Lower leg skin (tissue), 3 donors: Measurements from ENCODE around the gene AK5.

Experiments used
- POLR2A ChIP-seq, 2 donors: fragments of 450-650 bp; IDR thresholded peaks; one replicate each; pipeline ENCODE4 v1.6.1; 2016 to 2017; ENCODE audit warnings: antibody characterized with exemption in 2 of 2, mild to moderate bottlenecking in 1 of 2, moderate library complexity in 1 of 2
- TF ChIP-seq, protein P1 (sequence below), 3 donors: fragments of 450-650 bp; IDR thresholded peaks; one replicate each; pipeline ENCODE4 v1.5.1; 2016; ENCODE audit warnings: antibody characterized with exemption in 3 of 3, mild to moderate bottlenecking in 3 of 3, moderate library complexity in 2 of 3

- TF ChIP-seq, protein P1, sequence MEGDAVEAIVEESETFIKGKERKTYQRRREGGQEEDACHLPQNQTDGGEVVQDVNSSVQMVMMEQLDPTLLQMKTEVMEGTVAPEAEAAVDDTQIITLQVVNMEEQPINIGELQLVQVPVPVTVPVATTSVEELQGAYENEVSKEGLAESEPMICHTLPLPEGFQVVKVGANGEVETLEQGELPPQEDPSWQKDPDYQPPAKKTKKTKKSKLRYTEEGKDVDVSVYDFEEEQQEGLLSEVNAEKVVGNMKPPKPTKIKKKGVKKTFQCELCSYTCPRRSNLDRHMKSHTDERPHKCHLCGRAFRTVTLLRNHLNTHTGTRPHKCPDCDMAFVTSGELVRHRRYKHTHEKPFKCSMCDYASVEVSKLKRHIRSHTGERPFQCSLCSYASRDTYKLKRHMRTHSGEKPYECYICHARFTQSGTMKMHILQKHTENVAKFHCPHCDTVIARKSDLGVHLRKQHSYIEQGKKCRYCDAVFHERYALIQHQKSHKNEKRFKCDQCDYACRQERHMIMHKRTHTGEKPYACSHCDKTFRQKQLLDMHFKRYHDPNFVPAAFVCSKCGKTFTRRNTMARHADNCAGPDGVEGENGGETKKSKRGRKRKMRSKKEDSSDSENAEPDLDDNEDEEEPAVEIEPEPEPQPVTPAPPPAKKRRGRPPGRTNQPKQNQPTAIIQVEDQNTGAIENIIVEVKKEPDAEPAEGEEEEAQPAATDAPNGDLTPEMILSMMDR (IDR thresholded peaks at IDR 0.05), result no peak
- TF ChIP-seq POLR2A (IDR thresholded peaks at IDR 0.05), result no peak
Measured at GRCh38 chr1:77557053-77557452, 275.2 kb downstream of the AK5 start.
